ENCODE results near the gene FCAMR. TPM values are rescaled to one million over a fixed set of nuclear protein-coding genes. Genes with fewer than 3 reads are reported as not detected.

The FCAMR gene
- total RNA-seq, 1 experiment from 2014 or later, result not detected

DNA sequence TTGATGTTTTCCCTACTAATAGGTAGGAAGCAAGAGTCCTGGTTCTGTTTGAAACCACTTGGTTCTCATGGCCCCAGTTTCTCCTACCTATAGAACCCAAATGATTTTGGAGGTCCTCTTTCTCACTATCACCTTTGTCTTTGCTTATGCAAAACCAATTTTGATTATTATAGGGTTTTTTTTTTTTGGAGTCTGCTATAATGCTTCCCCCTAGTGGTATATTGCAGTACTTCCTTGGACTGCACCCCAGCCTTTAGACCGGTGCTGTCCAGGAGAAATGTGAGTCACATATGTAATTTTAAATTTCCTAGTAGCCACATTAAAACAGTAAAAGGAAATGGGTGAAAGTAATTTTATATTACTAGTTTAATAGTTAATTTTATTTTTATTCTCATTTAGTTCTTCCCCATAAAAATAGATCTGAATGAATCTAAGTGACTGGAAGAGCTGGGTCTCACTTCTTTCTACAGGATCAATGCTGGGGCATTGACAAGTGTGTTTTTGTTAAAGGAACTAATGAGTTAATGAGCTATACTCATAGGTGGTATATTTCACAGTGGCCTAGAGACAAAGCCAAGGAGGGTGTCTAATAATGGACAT, 59.1 kb downstream of the FCAMR start:
- peak; percentile 67 for DNase-seq (ENCODE audit: low read depth)

DNA sequence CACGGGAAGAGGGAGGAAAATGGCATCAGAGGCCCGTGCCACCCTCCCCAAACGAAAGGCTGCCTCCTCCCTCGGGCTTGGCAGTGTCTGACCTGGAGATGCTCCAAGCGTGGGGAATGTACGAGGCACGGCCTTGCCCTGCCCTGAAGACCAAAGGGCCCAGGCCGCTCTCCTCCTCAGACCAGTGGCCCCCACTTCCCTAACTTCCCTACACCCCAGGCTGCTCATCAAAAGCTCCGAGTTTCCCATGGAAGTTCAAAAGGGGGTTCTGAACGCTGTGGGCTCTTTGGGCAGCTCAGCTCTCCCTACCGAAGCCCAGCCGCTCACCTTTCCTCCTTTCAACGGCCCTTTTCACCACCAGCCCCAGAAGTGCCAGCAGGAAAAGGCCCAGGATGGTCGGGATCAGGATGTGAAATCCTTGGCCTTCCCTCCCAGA, 60.4 kb downstream of the FCAMR start:
- DNase-seq (ENCODE audit: low read depth), result no peak

- DNase-seq (ENCODE audit: low read depth), result no peak
Observed at GRCh38 chr1:206909161-206909882, 60.9 kb downstream of the FCAMR start.

GRCh38 chr1:206908038-206908437, 62.2 kb downstream of the FCAMR start:
- DNase-seq (ENCODE audit: low read depth), result no peak

Other genes starting within 250 kb of the FCAMR start
- 0.24 TPM in 1 of 2 replicates, not detected in the other for gene IL19, start 199.7 kb downstream of the FCAMR start, total RNA-seq (2014; rRNA removed; shearing (Covaris generic))
- not detected in 2 replicates for gene IL10, start 198.0 kb downstream of the FCAMR start, total RNA-seq (2014; rRNA removed; shearing (Covaris generic))
- gene IL20, start 104.8 kb downstream of the FCAMR start, total RNA-seq (2014; rRNA removed; shearing (Covaris generic)), result not detected in 2 replicates
- 2.1 and 2.6 TPM in 2 replicates for gene IL24, start 73.0 kb downstream of the FCAMR start, total RNA-seq (2014; rRNA removed; shearing (Covaris generic))
- 0.68 and 1.7 TPM in 2 replicates for gene FCMR, start 48.5 kb downstream of the FCAMR start, total RNA-seq (2014; rRNA removed; shearing (Covaris generic))
- gene PIGR, start 24.0 kb downstream of the FCAMR start, total RNA-seq (2014; rRNA removed; shearing (Covaris generic)), result not detected in 2 replicates
- 0.10 and 0.12 TPM in 2 replicates for gene C1orf116, start 62.3 kb upstream of the FCAMR start, total RNA-seq (2014; rRNA removed; shearing (Covaris generic))
- gene YOD1, start 80.7 kb upstream of the FCAMR start, total RNA-seq (2014; rRNA removed; shearing (Covaris generic)), result 6.9 and 7.8 TPM in 2 replicates
- 2.8 and 3.2 TPM in 2 replicates for gene PFKFB2, start 82.8 kb upstream of the FCAMR start, total RNA-seq (2014; rRNA removed; shearing (Covaris generic))
- not detected in 2 replicates for gene C4BPB, start 118.4 kb upstream of the FCAMR start, total RNA-seq (2014; rRNA removed; shearing (Covaris generic))
- gene C4BPA, start 133.8 kb upstream of the FCAMR start, total RNA-seq (2014; rRNA removed; shearing (Covaris generic)), result not detected in 2 replicates

Data from RPMI7951 (cell line).